ENCODE results near the gene RBM19. TPM values are rescaled to one million over a fixed set of nuclear protein-coding genes. Genes with fewer than 3 reads are reported as not detected.

The RBM19 gene
- total and polyA plus RNA-seq, 2 of the 4 experiments (the other 2 are of a cell fraction), result 18.7 to 19.2 TPM

GRCh38 chr12:113899042-113899560 lies 67.0 kb downstream of the RBM19 start (continued):
- TF ChIP-seq SMC3 (IDR thresholded peaks at IDR 0.05; ENCODE audit: low read depth, low read length), result no peak
- no peak for TF ChIP-seq RAD21 (IDR thresholded peaks at IDR 0.05; ENCODE audit: low read length)
- TF ChIP-seq RFX5 (IDR thresholded peaks at IDR 0.05; ENCODE audit: low read depth, low read length), result no peak
- no peak for TF ChIP-seq MAZ (IDR thresholded peaks at IDR 0.05; ENCODE audit: borderline replicate concordance, low read depth, low read length)
- no peak for TF ChIP-seq USF2 (IDR thresholded peaks at IDR 0.05; ENCODE audit: low read depth, low read length)

GRCh38 chr12:113898466-113898865 lies 67.7 kb downstream of the RBM19 start:
- no peak for ATAC-seq (ENCODE audit: low read depth)
- CTCF ChIA-PET, result no interaction called here
- TF ChIP-seq SMC3 (IDR thresholded peaks at IDR 0.05; ENCODE audit: low read depth, low read length) (no peak), RAD21 (IDR thresholded peaks at IDR 0.05; ENCODE audit: low read length) (no peak), FOS (IDR thresholded peaks at IDR 0.05; ENCODE audit: low read depth, low read length) (no peak), MAFK (IDR thresholded peaks at IDR 0.05; ENCODE audit: low read depth, low read length) (no peak), RCOR1 (IDR thresholded peaks at IDR 0.05; ENCODE audit: insufficient replicate concordance, low read length) (no peak), MAZ (IDR thresholded peaks at IDR 0.05; ENCODE audit: borderline replicate concordance, low read depth, low read length) (no peak), NFE2L2 (IDR thresholded peaks at IDR 0.05; ENCODE audit: low read depth, low read length) (no peak), POLR2A (IDR thresholded peaks at IDR 0.05; ENCODE audit: low read depth, low read length) (no peak), CEBPB (IDR thresholded peaks at IDR 0.05; ENCODE audit: low read depth, low read length) (no peak), BHLHE40 (IDR thresholded peaks at IDR 0.05; ENCODE audit: low read depth, low read length) (no peak), ELK1 (IDR thresholded peaks at IDR 0.05; ENCODE audit: borderline replicate concordance, low read depth, low read length) (no peak), CHD1 (IDR thresholded peaks at IDR 0.05; ENCODE audit: low read depth, low read length) (no peak)

More at GRCh38 chr12:113898466-113898865, 67.7 kb downstream of the RBM19 start:
- dilution Hi-C loops (cut with HindIII; ENCODE audit: low sequenced_read_pairs, unreplicated experiment) (no loop called here), in situ Hi-C loops (cut with MboI; ENCODE audit: low sequenced_read_pairs) (no loop called here), intact Hi-C loops (cut with micrococcal nuclease) (no loop called here)
- Histone ChIP-seq H4K8ac (ENCODE audit: low read depth in 2 of 2, low read length in 2 of 2) (no peak overlapping the region), H3K18ac (ENCODE audit: low read depth, low read length) (no peak overlapping the region), H2AK5ac (ENCODE audit: low read depth, low read length) (no peak overlapping the region), H2AK9ac (replicated peaks; ENCODE audit: low read depth, low read length, poor library complexity) (no peak overlapping the region), H3K9ac (ENCODE audit: low read depth, low read length) (no peak overlapping the region), H3K4ac (ENCODE audit: low read depth, low read length) (no peak overlapping the region), H2BK20ac (ENCODE audit: low read depth, low read length) (no peak overlapping the region), H4K91ac (ENCODE audit: insufficient read depth, low read depth, low read length) (no peak overlapping the region), H3K4me2 (ENCODE audit: low read depth, low read length) (no peak overlapping the region), H3K9me1 (ENCODE audit: insufficient read depth, low read length) (peaks cover 6% of the 10 kb centered on the region), H2BK15ac (ENCODE audit: low read depth, low read length) (no peak overlapping the region), H3K36me3 (ENCODE audit: control insufficient read depth, insufficient read depth, low read length) (no peaks in the 10 kb centered on the region; the same call in none of the 2 replicates), H3K4me3 (ENCODE audit: insufficient read depth, low read depth, low read length) (no peak overlapping the region), H3K79me1 (ENCODE audit: low read depth in 1 of 2, low read length in 2 of 2) (no peaks in the 10 kb centered on the region), H3K9me3 (ENCODE audit: control insufficient read depth, insufficient read depth, low read length) (no peaks in the 10 kb centered on the region), H2BK120ac (ENCODE audit: low read depth, low read length) (no peak overlapping the region), H4K5ac (ENCODE audit: low read depth, low read length) (no peak overlapping the region), H3K56ac (ENCODE audit: extremely low read depth, insufficient read depth, low read length) (no peak overlapping the region), H2AFZ (replicated peaks; ENCODE audit: low read length, poor library complexity) (no peak overlapping the region), H3K23ac (ENCODE audit: low read depth, low read length) (no peak overlapping the region), H3K4me1 (ENCODE audit: control insufficient read depth, insufficient read depth, low read length) (peaks cover 2% of the 10 kb centered on the region; the same call in 1 of the 2 replicates), H3K27me3 (ENCODE audit: control insufficient read depth, insufficient read depth, low read length) (no peaks in the 10 kb centered on the region), H2BK5ac (ENCODE audit: low read depth, low read length, poor library complexity, severe bottlenecking) (no peak overlapping the region), H3K14ac (replicated peaks; ENCODE audit: low read depth, low read length) (no peak overlapping the region), H4K20me1 (ENCODE audit: insufficient read depth, low read length) (no peaks in the 10 kb centered on the region), H3K27ac (ENCODE audit: insufficient read depth, low read length) (no peak overlapping the region)
- BruUV-seq (replicated peaks), result no TSS peak
- WGBS, 2 experiments (ENCODE audit: extremely low coverage in 2 of 2, insufficient read length in 1 of 2), result 80% methylated on average over 1 of the region's 8 CpGs; no CpG with 5 or more reads in 1 of the 2 experiments
- no peak for DNase-seq
- POLR2A ChIA-PET (ENCODE audit: unreplicated experiment), result no interaction called here
